IPS-NIHi11 (cell line): ENCODE measurements around the gene UBE2L3.

Experiments used
- DNase-seq: peaks from one replicate; pipeline ENCODE4 v3.0.0; 2012; ENCODE audit warnings: mixed read lengths, low spot score

UBE2L3 gene

DNA sequence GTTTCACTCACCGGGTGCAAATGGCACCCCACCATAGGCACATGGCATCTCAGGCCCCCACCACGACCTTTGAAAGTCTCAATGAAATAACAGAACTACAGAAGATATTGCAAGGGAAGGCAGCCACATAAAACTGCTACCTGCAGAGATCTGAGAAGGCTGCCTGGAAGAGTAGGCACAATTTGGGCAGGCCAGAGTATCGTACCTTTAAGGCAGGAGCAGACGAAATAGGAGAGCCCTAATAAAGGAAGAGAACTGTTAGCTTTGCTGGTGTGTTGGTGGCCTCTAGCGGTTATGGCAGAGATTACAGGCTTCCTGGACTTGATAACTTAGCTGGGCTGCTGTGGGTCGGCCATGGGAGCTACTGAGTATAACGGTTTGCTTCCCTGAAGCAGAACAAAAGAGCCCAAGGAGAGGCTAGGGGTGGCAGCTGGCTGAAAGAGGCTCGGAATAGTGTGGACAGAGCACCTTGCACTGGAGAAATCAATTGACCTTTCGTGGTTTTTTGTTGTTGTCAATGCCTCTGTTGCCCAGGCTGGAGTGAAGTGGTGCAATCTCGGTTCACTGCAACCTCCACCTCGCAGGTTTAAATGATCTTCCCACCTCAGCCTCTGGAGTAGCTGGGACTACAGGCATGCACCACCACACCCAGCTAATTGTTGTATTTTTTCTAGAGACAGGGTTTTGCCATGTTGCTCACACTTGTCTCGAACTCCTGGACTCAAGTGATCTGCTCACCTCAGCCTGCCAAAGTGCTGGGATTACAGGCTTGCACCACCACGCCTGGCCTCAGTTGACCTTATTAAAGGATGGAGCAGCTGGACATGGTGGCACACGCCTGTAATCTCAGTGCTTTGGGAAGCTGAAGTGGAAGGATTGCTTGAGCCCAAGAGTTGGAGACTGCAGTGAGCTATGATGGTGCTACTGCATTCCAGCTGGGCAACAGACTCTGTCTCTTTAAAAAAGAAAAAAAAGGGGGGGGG is 79.4 kb downstream of the UBE2L3 start:
- peak; percentile 64 for DNase-seq

DNA sequence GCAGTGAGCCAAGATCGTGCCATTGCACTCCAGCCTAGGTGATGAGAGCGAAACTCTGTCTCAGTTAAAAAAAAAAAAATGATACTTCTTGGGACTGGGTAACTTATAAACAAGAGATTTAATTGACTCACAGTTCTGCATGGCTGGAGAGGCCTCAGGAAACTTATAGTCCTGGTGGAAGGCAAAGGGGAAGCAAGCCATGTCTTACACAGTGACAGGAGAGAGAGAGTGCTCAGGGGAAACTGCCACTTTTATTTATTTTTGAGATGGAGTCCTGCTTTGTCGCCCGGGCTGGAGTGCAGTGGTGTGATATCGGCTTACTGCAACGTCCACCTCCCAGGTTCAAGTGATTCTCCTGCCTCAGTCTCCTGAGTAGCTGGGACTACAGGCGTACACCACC is 82.8 kb downstream of the UBE2L3 start:
- DNase-seq: no peak

DNA sequence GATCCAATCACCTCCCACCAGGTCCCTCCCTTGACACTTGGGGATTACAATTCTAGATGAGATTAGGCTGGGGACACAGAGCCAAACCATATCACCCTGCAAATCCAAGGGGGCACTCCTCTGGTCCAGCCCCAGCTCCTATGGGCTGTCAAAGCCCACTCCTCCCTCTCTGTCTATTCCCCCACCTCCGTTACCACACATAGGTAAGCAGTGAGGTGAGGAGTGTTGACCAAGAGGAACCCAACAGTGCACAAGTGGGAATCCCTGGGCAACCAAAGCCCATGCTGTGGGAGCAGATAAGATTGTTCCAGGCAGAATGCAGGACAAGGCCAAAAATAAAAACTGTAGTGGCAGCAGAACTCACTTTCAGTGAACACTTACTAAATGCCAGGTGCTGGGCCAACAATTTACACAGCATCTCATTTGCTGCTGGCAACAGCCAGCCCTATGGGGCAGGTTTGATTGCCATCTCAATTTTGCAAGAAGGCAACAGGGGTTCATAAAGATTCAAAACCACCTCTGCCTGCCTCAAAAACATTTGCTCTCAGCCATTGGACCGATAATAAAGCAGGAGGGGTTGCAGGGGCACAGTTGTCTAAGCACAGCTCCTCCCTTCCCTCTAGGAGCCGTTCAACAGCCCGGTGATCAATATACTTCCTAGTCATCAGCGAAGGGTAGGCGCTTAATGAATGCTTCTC is 83.5 kb downstream of the UBE2L3 start:
- DNase-seq: no peak

- DNase-seq: peak; percentile 31
Measured at GRCh38 chr22:21651521-21652009, 84.1 kb downstream of the UBE2L3 start.

DNA sequence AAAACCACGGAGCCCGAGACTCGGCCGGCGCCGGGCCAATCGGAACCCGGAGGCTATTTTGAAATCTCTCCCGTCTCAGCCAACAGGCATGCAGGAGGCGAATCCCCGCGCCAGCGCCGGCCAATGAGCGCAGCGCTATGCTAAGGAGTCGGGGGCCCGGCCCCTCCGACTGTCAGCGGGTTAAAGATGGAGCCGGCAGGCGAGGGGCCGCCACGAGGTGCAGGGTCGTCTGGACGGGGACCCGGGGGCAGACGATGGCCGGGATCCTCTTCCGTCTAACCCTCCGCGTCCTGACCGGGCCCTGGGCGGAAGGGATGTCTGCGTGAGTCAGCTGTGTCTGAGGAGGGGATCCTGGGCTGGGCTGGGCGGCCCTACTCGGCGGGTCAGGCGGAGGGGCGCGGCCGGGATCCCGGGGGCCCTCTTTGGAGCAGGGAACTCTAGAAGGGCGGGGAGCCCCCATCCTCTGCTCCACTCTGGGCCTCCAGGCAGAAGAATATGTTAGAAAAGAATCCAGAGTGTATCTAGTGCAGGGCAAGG is 84.6 kb downstream of the UBE2L3 start:
- DNase-seq: peak; percentile 91

DNA sequence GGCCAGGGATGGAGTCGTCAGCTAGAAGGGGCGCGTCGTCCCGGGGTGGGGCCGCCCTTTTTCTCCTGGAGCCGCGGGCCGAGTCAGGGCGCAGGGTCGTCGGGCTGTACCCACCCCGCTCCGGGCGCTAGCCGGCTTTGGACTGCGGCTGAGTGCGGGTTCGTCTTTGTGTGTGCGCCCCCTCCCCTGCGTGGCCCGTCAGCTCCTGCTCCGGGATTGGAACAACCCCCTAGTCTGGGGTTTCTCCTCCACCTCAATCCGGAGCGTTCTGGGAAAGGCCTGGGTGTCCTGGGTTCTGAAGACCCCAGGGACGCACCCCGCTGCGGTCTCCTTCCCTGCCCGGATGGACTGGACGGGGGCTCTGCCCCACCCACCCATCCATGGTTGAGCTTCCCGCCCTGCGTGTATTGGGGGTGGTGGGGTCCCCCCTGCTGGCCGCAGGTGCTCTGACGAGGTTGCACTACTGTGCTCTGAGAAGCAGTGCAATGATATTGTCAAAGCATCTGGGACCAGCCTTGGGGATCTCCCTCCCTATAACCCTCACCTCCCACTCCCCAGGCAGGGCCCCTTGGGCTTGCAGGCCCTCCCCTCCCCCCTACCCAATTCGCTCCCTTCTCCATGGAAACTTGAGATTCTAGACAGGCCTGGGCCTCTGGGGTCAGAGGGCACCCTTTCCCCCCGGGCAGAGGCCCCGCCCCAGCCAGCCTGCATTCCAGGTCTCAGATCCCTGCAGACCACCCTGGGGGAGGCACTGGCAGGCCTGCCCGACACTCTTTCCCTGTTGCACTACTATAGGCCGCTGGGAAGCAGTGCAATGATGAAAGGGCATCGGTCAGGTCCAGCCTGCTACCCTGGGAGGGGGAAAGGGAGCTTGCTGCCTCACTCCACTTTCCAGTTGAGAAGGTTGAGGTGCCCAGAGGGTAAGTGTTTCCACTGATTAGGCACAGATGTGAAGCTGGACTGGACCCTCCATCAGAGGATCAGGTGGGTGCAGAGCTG is 85.3 kb downstream of the UBE2L3 start:
- DNase-seq: peak; percentile 70

DNA sequence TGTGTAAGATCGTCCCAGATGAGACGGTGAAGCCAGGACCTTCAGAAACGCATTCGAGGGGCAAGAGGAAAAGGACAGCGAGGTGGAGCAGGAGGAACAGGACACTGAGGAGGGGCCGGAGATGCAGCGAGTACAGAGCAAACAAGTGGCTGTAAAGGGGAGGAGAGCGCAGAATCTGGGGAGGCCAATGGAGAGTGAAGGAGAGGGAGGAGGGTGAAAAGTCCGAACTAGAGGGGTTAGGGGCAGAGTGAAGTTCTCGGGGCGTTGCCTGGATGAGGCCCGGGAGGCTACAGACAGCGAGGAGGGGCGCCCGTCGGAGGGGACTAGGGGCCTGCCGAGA is 89.5 kb downstream of the UBE2L3 start:
- DNase-seq: no peak

DNA sequence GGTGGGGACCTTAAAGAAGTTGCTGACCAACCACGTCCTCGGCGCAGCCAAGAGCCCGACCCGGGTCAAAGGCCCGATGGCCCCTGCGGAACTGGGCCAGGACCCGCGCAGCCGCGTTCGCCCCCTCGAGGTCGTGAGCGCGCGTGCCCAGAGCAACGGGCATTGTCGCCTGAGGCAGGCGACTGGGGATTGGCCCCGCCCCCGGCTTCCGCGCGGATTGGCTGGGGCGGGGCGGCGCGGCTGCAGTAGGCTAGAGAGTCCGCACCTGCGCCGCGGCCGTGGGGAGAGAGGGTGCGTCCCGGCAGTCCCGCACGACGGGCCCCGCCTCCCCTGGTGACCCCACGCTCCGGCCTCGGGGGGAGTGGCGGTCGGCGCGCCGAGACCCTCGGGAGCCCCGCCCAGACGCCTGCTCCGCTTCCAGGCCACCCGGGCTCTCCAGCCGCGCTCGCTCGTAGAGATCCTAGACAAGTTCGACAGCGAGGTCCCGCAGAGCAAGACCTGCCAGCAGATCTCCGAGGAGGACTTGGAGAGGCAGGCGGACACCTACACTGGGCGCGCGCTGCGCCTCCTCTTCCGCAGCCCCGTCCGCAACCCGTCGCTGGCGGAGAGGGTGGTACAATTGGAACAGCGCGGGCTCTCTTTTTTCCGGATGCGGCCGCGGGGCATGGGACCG is 90.0 kb downstream of the UBE2L3 start:
- peak; percentile 96 for DNase-seq

DNA sequence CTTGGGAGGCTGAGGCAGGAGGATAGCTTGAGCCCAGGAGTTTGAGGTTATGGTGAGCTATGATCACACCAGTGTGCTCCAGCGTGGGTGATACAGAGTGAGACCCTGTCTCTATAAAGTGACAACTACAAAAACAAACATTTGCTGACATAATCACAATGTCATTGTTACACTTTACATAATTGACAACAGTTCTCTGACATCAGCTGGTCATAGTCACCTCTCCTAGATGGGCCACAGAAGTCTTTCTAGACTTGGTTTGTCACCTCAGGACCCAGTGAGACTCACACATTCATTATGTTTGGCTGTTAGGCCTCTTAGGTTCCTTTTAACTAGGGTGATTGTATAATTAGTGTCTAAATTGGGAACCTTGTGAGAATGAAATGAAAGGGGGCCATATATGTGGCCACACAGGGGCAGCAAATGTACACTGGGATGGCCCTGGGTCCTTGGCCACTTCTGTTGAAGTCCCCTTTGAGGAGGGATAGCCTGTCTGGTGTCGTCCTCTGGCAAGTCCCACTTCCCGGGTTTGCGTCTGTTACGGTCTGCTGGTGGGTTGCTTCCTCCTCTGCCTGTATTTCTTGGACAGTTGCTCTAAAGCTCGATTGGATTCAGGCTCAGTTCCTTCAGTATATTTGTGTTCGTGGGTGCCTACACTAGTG is 92.5 kb downstream of the UBE2L3 start:
- no peak for DNase-seq

DNA sequence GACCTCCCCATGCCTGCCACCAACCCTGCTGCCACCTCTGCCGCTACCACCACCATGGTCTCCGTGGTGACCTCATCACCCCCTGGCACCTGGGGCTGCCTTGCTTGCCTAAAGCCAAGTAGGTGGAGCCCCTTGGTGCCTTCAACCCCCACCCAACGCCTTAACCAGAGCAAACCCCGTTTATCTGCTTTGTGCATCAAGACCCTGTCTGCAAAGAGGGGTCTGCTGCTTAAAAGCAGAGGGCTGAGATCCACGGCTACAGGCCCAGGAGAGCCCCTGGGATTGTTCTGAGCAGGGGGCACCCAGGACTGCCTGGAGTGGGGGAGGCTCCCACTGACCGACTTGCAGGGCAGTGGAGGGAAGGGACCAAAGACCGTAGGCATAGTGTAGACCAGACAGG is 93.4 kb downstream of the UBE2L3 start:
- DNase-seq: no peak

GRCh38 chr22:21661991-21662390 is 94.5 kb downstream of the UBE2L3 start:
- DNase-seq: no peak

- no peak for DNase-seq
Measured at GRCh38 chr22:21663738-21664137, 96.2 kb downstream of the UBE2L3 start.

DNA sequence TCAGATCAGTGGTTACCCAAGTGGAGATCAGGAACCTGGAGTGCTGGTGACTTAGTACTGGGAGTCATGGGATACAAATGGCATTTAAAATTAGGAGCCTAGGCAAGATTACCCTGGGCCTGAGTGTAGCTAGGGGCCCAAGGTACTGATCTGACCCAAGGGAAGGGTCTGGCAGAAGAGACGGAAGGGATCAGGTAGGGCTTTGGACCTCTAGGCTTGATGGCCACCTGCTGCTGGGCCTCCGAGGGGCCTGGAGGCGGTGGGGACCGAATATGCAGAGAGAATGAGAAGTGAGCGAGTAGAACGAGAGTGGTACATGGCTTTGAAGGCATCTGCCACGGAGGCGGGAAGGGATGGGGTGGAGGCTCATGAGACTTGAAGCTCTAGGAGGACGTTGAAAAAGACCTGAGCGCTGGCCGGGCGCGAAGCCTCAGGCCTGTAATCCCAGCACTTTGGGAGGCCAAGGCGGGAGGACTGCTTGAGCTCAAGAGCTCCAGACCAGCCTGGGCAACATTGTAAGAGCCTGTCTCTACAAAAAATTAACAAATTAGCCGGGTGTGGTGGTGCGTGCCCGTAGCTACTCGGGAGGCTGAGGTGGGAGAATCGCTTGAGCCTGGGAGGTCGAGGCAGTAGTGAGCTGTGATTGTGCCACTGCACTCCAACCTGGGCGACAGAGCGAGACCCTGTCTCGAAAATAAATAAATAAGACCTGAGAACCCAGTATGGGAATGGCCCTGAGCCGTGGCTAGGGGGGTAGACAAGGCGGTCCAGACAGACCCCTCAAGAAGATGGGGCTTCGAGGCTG is 97.7 kb downstream of the UBE2L3 start:
- DNase-seq: no peak

DNA sequence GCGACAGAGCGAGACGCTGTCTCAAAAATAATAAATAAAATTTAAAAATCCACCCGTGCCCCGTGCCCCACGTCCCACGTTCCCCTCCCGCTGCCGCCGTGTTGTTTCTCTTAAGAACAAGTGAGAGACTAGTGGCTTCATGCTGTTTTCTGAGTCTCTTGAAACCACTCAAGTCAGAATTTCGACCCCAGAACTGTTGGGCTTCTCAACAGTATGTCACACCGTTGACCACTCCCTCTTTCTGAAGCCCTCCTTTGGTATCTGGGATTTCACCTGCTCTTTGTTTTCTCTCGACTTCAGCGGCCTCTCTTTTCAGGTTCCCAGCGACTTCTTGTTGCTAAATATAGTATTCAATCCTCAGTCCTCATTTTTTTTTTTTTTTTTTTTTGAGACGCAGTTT is 99.3 kb downstream of the UBE2L3 start:
- DNase-seq: no peak

DNA sequence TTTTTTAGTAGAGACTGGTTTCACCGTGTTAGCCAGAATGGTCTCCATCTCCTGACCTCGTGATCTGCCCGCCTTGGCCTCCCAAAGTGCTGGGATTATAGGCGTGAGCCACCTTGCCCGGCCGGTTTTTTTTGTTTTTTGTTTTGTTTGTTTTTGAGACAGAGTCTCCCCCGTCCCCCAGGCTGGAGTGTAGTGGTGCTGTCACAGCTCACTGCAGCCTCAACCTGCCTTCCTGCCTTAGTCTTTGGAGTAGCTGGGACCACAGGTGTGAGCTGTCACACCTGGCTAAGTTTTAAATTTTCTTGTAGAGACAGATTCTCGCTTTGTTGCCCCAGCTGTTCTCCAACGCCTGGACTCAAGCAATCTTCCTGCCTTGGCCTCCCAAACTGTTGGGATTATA is 101.5 kb downstream of the UBE2L3 start:
- DNase-seq: no peak

GRCh38 chr22:21672107-21672629 is 104.7 kb downstream of the UBE2L3 start:
- no peak for DNase-seq
